Lung (tissue), 12 donors: ENCODE data around the gene C18orf32. TPM values are rescaled to one million over a fixed set of nuclear protein-coding genes. Genes with fewer than 3 reads are reported as not detected.

Experiments used
- ATAC-seq: fragments of 200-7000 bp; cut with Tn5 transposase; one replicate; pipeline ENCODE4 v1.9.1; 2020; ENCODE audit warnings: moderate number of reproducible peaks; ENCODE audit not compliant: insufficient read depth, low FRiP score
- DNase-seq, 3 donors: peaks; one replicate each; pipeline ENCODE4 v3.0.0-alpha.2; 2013 to 2017
- H3K27ac ChIP-seq, 2 donors: one replicate each; pipeline ENCODE4 v1.5.1; 2013; ENCODE audit warnings: mild to moderate bottlenecking in 2 of 2, moderate library complexity in 2 of 2, control low read depth in 1 of 2, inconsistent platforms in 1 of 2, low read depth in 1 of 2, low read length in 1 of 2
- H3K27me3 ChIP-seq, 3 donors: one replicate each; pipeline ENCODE4 v1.5.1; 2013; ENCODE audit warnings: low read length in 2 of 3; ENCODE audit not compliant: control insufficient read depth in 3 of 3, insufficient read depth in 3 of 3
- H3K36me3 ChIP-seq, 4 donors: one replicate each; pipeline ENCODE4 v1.5.1; 2013; ENCODE audit warnings: low read length in 4 of 4, mild to moderate bottlenecking in 1 of 4, moderate library complexity in 1 of 4; ENCODE audit not compliant: control insufficient read depth in 4 of 4, insufficient read depth in 4 of 4
- H3K4me1 ChIP-seq, 5 donors: one replicate each; pipeline ENCODE4 v1.5.1; 2013; ENCODE audit warnings: low read length in 5 of 5, mild to moderate bottlenecking in 2 of 5, moderate library complexity in 1 of 5; ENCODE audit not compliant: control insufficient read depth in 5 of 5, insufficient read depth in 5 of 5
- H3K4me3 ChIP-seq: one replicate; pipeline ENCODE4 v1.5.1; 2013; ENCODE audit warnings: mild to moderate bottlenecking, control low read depth, moderate library complexity
- H3K9ac ChIP-seq, 2 donors: one replicate each; pipeline ENCODE4 v1.5.1; 2013; ENCODE audit warnings: low read length in 2 of 2, control low read depth in 1 of 2; ENCODE audit not compliant: insufficient read depth in 1 of 2
- H3K9me3 ChIP-seq, 4 donors: one replicate each; pipeline ENCODE4 v1.5.1; 2013; ENCODE audit warnings: low read length in 3 of 4, mild to moderate bottlenecking in 1 of 4, moderate library complexity in 1 of 4; ENCODE audit not compliant: control insufficient read depth in 4 of 4, insufficient read depth in 3 of 4
- WGBS, 2 donors: extraction: QIAGEN DNeasy Blood & Tissue Kit; methylation state at CpG; one replicate each; pipeline ENCODE4 v1.1.7; 2013; 5-methylcytosine and 5-hydroxymethylcytosine counted together
- polyA plus RNA-seq, 2 donors: library from polyadenylated mRNA; stranded (reverse); fragments of 200-250 nt; gene quantifications; one replicate each; pipeline ENCODE4 v1.2.1, GENCODE V29; 2013
- total RNA-seq, 2 donors: library from RNA; depleted of rRNA in 1 of 2; stranded (reverse); fragments of >200 nt in 1 of 2; gene quantifications; one replicate each; pipeline ENCODE4 v1.2.1, GENCODE V29; 2014 to 2021
- TF ChIP-seq, protein P1 (sequence below): IDR thresholded peaks from 2 replicates; pipeline ENCODE4 v1.5.1; 2012; ENCODE audit warnings: mild to moderate bottlenecking; ENCODE audit errors: control extremely low read depth, extremely low read depth
- donor health status: control.
- donor health status: control.
- donor health status: Bipolar disorder and iron deficiency.
- donor health status: healthy.
- donor health status: DM: yes; HTN: yes; CAD: no.

Gene C18orf32
- total and polyA plus RNA-seq, 4 donors, result 50.9 to 81.7 (median 67.7) TPM

DNA sequence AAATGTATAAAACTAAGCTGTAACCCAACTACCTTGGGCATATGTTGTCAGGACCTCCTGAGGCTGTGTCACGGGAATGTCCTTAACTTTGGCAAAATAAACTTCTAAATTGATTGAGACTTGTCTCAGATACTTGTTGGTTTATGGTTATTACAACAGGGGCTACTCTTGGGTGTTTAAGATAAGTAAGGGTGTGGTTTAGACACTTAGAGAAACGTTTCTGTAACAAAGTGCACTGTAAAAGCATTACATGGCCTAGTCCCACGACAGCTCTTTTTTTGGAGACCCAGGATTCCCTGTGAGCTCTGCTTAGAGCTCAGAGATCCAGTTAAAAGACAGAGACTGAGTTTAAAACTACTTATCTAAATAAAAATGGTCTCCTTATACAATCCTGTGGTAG is 42.6 kb upstream of the C18orf32 start:
- H3K4me1 ChIP-seq, result no peaks in the 10 kb centered on the region
- ATAC-seq, result no peak
- no peak overlapping the region for H3K27ac ChIP-seq
- whole genome bisulfite sequencing, 2 donors, result 64 to 75% methylated on average over 3 of the region's 3 CpGs
- no peaks in the 10 kb centered on the region for H3K36me3 ChIP-seq
- no peaks in the 10 kb centered on the region for H3K27me3 ChIP-seq
- H3K9ac ChIP-seq, result no peak overlapping the region
- no peak for DNase-seq
- TF ChIP-seq, protein P1, sequence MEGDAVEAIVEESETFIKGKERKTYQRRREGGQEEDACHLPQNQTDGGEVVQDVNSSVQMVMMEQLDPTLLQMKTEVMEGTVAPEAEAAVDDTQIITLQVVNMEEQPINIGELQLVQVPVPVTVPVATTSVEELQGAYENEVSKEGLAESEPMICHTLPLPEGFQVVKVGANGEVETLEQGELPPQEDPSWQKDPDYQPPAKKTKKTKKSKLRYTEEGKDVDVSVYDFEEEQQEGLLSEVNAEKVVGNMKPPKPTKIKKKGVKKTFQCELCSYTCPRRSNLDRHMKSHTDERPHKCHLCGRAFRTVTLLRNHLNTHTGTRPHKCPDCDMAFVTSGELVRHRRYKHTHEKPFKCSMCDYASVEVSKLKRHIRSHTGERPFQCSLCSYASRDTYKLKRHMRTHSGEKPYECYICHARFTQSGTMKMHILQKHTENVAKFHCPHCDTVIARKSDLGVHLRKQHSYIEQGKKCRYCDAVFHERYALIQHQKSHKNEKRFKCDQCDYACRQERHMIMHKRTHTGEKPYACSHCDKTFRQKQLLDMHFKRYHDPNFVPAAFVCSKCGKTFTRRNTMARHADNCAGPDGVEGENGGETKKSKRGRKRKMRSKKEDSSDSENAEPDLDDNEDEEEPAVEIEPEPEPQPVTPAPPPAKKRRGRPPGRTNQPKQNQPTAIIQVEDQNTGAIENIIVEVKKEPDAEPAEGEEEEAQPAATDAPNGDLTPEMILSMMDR, result no peak
- H3K9me3 ChIP-seq, result no peaks in the 10 kb centered on the region
- H3K4me3 ChIP-seq, result no peak overlapping the region

DNA sequence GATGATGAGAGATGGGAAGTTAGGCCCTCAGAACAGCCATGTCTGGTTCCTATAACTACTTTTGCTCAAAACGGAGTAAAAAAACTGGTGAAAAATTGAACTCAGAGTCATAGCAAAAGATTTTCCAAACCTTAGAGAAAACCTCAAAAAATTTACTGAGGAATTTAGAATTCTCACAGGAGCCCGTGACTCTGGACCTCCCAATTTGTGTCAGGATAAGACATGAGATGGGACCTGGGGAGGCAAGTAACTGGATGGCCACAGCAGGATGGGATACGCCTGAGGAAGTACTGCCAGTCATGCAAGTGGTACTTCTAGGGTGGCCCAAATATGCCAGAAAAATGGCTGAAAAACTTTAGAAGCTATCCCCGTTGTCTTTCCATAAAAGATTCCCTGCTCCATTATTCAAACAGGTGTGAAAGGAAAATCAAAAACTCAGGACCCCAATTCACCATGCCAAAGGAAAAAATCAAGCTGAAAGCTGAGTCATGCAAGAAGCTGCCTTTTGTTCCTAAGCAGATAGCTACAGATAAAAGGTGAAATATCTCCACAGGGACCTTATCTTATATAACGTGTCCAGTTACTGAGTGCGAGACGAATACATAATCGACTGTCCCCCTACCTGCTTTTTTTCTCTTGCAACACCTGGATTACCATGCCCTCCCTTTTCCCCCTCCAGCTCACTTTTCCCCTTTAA is 40.7 kb upstream of the C18orf32 start:
- no peak for DNase-seq
- no peak overlapping the region for H3K4me3 ChIP-seq
- WGBS, 2 donors, result 58 to 66% methylated on average over 8 of the region's 8 CpGs
- no peak for ATAC-seq
- TF ChIP-seq, protein P1, result no peak
- H3K9me3 ChIP-seq, result no peaks in the 10 kb centered on the region
- H3K27me3 ChIP-seq, result no peaks in the 10 kb centered on the region
- no peak overlapping the region for H3K27ac ChIP-seq
- no peaks in the 10 kb centered on the region for H3K36me3 ChIP-seq
- H3K4me1 ChIP-seq, result no peaks in the 10 kb centered on the region
- no peak overlapping the region for H3K9ac ChIP-seq

DNA sequence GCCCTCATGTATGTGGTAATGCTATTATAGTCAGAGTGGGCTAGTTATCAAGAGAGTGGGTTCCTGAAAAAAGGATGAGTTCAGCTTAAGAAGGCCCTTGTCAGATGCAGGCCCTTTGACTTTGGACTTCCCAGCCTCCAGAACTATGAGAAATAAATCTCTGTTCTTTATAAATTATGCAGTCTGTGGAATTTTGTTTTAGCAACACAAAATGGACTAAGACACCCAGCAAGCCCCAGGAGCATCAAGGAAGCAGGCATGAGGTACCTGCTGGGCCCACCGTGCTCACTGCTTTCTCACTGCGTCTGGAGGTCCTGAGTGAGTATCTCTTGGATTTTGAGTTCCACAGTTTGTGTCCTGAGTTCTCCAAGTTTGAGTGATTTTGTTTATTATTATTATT is 38.9 kb upstream of the C18orf32 start:
- WGBS, 2 donors, result 98 to 99% methylated on average over 2 of the region's 2 CpGs

More for the DNA sequence above, 38.9 kb upstream of the C18orf32 start:
- H3K4me3 ChIP-seq, result no peak overlapping the region
- ATAC-seq (no peak), DNase-seq (no peak)
- no peak overlapping the region for H3K9ac ChIP-seq
- no peaks in the 10 kb centered on the region for H3K27me3 ChIP-seq
- H3K36me3 ChIP-seq, result no peaks in the 10 kb centered on the region
- H3K27ac ChIP-seq, result no peak overlapping the region
- H3K4me1 ChIP-seq, result no peaks in the 10 kb centered on the region
- H3K9me3 ChIP-seq, result no peaks in the 10 kb centered on the region
- TF ChIP-seq, protein P1, result no peak
